Tibial nerve (tissue), 3 donors: ENCODE measurements around the gene ASTN2.

Experiments
- POLR2A ChIP-seq, 2 donors: fragments of 450-650 bp; IDR thresholded peaks; one replicate each; pipeline ENCODE4 v1.6.1; 2017; ENCODE audit warnings: antibody characterized with exemption in 2 of 2, mild to moderate bottlenecking in 2 of 2, moderate library complexity in 2 of 2
- TF ChIP-seq, protein P1 (sequence below), 5 experiments: fragments of 200-600 bp in 3 of 5; fragments of 450-650 bp in 2 of 5; sonication (generic) in 3 of 5; IDR thresholded peaks; one replicate each; pipeline ENCODE4 v1.5.1; 2016 to 2019; ENCODE audit warnings: antibody characterized with exemption in 5 of 5, mild to moderate bottlenecking in 3 of 5, moderate library complexity in 2 of 5

DNA sequence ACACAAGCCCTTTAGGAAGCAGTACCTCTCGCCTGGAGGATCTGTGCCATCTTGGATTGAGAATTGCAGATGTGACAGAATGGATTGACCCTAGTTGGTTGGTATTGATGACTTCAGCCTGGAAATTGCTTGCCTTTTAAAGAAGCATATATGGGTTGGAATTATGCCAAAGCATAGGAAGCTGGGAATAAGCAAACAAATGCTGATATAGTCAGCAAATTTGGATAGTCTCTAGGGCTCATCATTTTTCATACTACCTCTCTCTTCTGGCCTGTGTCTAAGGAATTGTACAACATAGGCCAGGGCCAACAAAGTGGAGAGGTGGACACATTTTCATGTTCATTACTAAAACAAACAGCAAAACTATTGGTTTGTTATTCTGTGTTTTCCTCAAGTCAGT, 714.6 kb downstream of the ASTN2 start:
- no peak for TF ChIP-seq POLR2A (IDR thresholded peaks at IDR 0.05)
- TF ChIP-seq, protein P1, sequence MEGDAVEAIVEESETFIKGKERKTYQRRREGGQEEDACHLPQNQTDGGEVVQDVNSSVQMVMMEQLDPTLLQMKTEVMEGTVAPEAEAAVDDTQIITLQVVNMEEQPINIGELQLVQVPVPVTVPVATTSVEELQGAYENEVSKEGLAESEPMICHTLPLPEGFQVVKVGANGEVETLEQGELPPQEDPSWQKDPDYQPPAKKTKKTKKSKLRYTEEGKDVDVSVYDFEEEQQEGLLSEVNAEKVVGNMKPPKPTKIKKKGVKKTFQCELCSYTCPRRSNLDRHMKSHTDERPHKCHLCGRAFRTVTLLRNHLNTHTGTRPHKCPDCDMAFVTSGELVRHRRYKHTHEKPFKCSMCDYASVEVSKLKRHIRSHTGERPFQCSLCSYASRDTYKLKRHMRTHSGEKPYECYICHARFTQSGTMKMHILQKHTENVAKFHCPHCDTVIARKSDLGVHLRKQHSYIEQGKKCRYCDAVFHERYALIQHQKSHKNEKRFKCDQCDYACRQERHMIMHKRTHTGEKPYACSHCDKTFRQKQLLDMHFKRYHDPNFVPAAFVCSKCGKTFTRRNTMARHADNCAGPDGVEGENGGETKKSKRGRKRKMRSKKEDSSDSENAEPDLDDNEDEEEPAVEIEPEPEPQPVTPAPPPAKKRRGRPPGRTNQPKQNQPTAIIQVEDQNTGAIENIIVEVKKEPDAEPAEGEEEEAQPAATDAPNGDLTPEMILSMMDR (IDR thresholded peaks at IDR 0.05), result no peak
